ENCODE measurements around the gene BDKRB1.

Gene BDKRB1

DNA sequence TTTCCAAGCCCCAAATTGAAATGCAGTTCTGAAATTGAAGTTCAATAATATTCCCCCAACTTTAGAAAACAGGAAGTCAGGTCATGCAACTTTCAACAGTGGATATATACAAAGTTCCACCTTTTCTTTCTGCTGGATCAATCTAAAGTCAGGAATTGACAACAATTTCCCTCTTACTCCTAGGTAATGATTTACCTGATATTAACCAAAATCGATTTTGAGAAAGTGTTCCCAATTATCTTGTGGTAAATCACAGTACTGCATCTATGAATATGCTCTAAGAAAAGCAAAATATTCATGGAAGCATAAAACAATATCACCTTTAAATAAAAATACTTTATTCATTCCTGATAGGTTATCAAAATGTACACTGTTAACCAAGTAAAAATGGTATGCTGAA, 28.4 kb downstream of the BDKRB1 start:
- DNase-seq: no peak

DNA sequence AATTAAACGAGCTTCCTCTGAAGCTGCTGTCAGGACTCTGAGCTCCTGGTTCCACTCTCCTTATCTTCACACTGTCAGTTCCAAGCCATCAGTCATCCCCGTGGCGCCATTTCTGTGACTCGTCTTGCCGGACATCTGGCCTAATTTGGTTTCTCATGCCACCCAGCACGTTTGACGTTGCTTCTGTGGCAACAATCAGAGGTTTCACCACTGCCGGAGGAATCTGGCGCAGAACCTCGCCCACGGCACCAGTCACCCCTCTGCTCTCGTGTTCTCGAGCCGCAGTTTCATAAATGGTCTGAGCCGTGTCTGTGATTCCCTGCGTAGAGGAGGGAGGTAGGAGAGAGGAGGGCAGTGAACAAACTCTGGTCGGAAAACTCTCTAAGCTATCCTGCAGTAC, 29.7 kb downstream of the BDKRB1 start:
- no peak for DNase-seq

DNA sequence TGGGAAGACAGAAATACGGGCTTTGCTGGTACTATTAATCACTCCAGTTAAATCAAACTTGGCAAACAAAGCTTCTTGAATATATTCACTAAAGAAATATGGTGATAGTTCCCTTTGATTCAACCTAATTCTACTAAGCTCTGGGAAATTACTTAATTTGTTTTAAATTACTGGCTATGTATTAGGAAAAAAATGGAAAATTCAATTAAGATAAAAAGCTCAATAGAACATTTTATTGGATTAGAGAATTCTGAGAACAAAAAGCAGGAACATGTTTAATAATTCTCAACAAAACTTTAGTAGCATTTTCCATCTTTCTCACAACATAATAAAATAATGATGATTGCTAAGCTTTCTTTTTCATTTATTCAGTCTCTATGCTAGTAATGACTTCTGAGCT, 30.2 kb downstream of the BDKRB1 start:
- DNase-seq: no peak

GRCh38 chr14:96287856-96288255, 31.8 kb downstream of the BDKRB1 start:
- no peak for DNase-seq

GRCh38 chr14:96294246-96294645, 38.2 kb downstream of the BDKRB1 start:
- no peak for DNase-seq

- no peak for DNase-seq
Measured at GRCh38 chr14:96297000-96297399, 41.0 kb downstream of the BDKRB1 start.

DNA sequence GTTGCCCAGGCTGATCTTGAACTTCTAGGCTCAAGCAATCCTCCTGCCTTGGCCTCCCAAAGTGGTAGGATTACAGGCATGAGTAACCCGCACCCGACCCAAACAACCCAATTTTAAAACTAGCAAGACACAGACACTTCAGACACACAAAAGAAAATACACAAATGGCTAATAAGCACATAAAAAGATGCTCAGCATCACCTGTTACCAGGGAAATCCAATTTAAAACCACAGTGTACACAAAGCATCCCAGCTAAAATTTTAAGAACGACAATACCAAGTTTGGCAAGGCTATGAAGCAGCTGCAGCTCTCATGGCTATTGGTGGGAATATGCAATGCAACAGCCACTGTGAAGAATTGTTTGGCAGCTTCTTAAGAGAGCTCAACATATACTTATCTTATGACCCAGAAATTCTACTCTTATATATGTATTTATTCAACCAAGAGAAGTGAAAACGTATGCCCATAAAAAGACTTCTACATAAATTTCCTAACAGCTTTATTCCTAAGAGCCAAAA, 42.0 kb downstream of the BDKRB1 start:
- DNase-seq: no peak

GRCh38 chr14:96299441-96299840, 43.4 kb downstream of the BDKRB1 start:
- DNase-seq: no peak

- peak; percentile 54 for DNase-seq
Measured at GRCh38 chr14:96303981-96304380, 48.0 kb downstream of the BDKRB1 start.

GRCh38 chr14:96304956-96305355, 48.9 kb downstream of the BDKRB1 start:
- DNase-seq: peak; percentile 84

DNA sequence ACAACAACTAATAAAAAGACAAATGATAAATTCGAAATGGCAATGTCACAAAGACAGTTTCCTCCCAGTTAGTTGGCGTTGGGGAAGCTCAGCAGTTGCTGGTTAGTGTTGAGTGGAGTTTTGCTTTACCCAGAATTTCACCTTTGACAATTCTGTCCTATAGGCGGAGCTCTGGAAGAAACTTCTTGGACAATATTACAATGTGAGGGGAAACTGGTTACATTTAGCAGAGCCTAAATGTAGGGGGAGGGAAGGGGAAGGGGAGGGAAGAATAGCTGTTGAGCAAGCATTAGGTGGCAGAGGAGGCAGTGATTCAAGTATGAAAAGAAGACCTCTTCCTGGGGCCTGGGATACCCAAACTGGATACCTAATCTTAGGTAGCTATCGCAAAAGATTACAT, 51.4 kb downstream of the BDKRB1 start:
- DNase-seq: no peak

- DNase-seq: no peak
Measured at GRCh38 chr14:96309133-96309895, 53.3 kb downstream of the BDKRB1 start.

DNA sequence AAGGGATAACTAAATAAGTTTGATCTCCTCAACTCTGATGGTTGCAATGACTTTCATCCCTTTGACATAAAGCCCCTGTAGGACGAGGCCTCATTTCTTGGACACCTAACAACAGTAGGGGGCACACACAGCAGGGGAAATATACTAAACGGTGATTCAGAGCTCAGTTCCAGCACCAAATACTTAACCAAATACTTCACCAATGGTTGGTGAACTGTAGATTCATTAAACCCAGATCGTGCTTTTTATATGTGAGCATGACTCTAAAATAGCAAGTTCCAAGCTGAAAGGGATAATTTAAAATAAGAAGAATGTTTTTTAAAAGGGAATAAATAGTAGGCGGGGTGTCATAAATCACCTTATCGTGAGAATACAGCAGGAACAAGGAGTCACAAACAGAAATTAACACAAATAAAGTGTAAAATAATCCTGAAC, 53.9 kb downstream of the BDKRB1 start:
- DNase-seq: no peak

DNA sequence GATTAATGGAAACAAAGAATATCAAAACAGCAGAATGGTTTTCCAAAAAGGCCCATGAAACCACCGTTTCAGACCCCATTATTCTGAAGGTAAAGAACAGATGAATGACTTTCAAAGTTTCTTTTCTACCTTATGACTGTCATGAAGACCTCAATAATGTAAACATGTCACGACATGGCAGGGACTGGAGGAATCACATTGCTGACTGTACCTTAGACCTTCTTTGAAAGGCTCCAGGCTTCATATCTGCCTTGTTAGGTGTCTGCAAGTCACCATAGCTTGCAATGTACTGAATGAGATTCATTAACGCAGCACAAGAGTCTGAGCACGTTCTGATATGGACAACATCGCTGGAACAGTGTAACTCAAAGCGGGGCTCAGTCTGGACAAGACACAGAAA, 54.9 kb downstream of the BDKRB1 start:
- no peak for DNase-seq

Measured in islet precursor cell (in vitro differentiated cells).